DND-41 (cell line): ENCODE data around the gene JARID2.

Source experiments
- ATAC-seq: fragments of 200-7000 bp; cut with Tn5 transposase; 3 replicates; pipeline ENCODE4 v1.9.1; 2021; ENCODE audit warnings: low read depth; ENCODE audit not compliant: insufficient read depth
- DNase-seq: peaks from one replicate; pipeline ENCODE4 v3.0.0-alpha.2; 2020
- H2AFZ ChIP-seq: 2 replicates; pipeline ENCODE4 v1.6.0; 2012; ENCODE audit warnings: low read depth, low read length
- H3K27ac ChIP-seq: 2 replicates; pipeline ENCODE4 v1.5.1; 2012; ENCODE audit warnings: low read length, inconsistent platforms
- H3K27me3 ChIP-seq: fragments of 200-600 bp; sonication (generic); 2 replicates; pipeline ENCODE4 v1.6.0; 2012; ENCODE audit warnings: low read length, mild to moderate bottlenecking, inconsistent platforms; ENCODE audit not compliant: insufficient read depth, poor library complexity
- H3K36me3 ChIP-seq: 2 replicates; pipeline ENCODE4 v1.5.1; 2012; ENCODE audit warnings: low read length, inconsistent platforms; ENCODE audit not compliant: insufficient read depth
- H3K4me1 ChIP-seq: 2 replicates; pipeline ENCODE4 v1.5.1; 2012; ENCODE audit warnings: mild to moderate bottlenecking, low read length; ENCODE audit not compliant: insufficient read depth
- H3K4me2 ChIP-seq: 2 replicates; pipeline ENCODE4 v1.6.0; 2012; ENCODE audit warnings: mild to moderate bottlenecking, moderate library complexity, low read length, inconsistent platforms; ENCODE audit not compliant: insufficient read depth
- H3K4me3 ChIP-seq, 2 experiments: fragments of 200-600 bp in 1 of 2; shearing (Covaris generic) in 1 of 2; 2 replicates each; pipeline ENCODE4 v1.5.1; 2012 to 2016; ENCODE audit warnings: inconsistent platforms in 2 of 2, low read length in 2 of 2, mild to moderate bottlenecking in 2 of 2, low read depth in 1 of 2, moderate library complexity in 1 of 2
- H3K79me2 ChIP-seq: 2 replicates; pipeline ENCODE4 v1.6.0; 2012; ENCODE audit warnings: low read length, inconsistent platforms; ENCODE audit not compliant: insufficient read depth
- H3K9ac ChIP-seq: 2 replicates; pipeline ENCODE4 v1.6.0; 2012; ENCODE audit warnings: low read depth, mild to moderate bottlenecking, inconsistent platforms, low read length, moderate library complexity
- H3K9me3 ChIP-seq: 2 replicates; pipeline ENCODE4 v1.5.1; 2012; ENCODE audit warnings: low read length, moderate library complexity, mild to moderate bottlenecking, inconsistent platforms; ENCODE audit not compliant: insufficient read depth, severe bottlenecking
- H4K20me1 ChIP-seq: 2 replicates; pipeline ENCODE4 v1.6.0; 2012; ENCODE audit warnings: low read length; ENCODE audit not compliant: insufficient read depth
- EZH2 ChIP-seq: IDR thresholded peaks from 3 replicates; pipeline ENCODE4 v1.6.1; 2012; ENCODE audit warnings: borderline replicate concordance, low read depth, mild to moderate bottlenecking, moderate library complexity, low read length, inconsistent platforms; ENCODE audit not compliant: severe bottlenecking
- TF ChIP-seq, protein P1 (sequence below): IDR thresholded peaks from 2 replicates; pipeline ENCODE4 v1.5.1; 2012; ENCODE audit warnings: borderline replicate concordance, low read length, moderate library complexity, mild to moderate bottlenecking; ENCODE audit not compliant: poor library complexity, severe bottlenecking; ENCODE audit errors: extremely low read depth

Gene JARID2

DNA sequence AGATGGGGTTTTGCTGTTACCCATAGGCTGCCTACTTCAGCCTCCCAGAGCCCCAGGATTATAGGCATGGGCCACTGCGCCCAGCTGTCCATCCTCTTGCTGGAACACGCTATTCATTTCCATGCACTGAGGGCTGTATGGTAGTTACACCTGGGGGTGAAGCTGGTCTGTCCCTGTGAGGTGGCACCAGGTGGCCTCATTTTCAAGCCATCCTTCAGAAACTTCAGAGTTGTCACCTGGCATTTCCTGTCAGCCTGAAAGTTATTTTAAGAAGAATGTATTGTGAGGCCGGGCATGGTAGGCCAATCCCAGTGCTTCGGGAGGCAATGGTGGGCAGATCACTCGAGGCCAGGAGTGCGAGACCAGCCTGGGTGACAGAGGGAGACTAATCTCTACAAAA lies 269.4 kb downstream of the JARID2 start:
- Histone ChIP-seq H3K27ac (no peak overlapping the region; the same call in 1 of the 2 replicates), H3K27me3 (no peaks in the 10 kb centered on the region), H3K36me3 (peaks cover 90% of the 10 kb centered on the region), H3K4me2 (no peak overlapping the region), H3K9me3 (no peaks in the 10 kb centered on the region), H3K79me2 (no peaks in the 10 kb centered on the region), H2AFZ (no peak overlapping the region), H3K4me1 (no peaks in the 10 kb centered on the region), H4K20me1 (peaks cover 12% of the 10 kb centered on the region), H3K4me3 (no peak overlapping the region), H3K9ac (no peak overlapping the region)
- ATAC-seq (no peak), DNase-seq (no peak)
- TF ChIP-seq, protein P1, sequence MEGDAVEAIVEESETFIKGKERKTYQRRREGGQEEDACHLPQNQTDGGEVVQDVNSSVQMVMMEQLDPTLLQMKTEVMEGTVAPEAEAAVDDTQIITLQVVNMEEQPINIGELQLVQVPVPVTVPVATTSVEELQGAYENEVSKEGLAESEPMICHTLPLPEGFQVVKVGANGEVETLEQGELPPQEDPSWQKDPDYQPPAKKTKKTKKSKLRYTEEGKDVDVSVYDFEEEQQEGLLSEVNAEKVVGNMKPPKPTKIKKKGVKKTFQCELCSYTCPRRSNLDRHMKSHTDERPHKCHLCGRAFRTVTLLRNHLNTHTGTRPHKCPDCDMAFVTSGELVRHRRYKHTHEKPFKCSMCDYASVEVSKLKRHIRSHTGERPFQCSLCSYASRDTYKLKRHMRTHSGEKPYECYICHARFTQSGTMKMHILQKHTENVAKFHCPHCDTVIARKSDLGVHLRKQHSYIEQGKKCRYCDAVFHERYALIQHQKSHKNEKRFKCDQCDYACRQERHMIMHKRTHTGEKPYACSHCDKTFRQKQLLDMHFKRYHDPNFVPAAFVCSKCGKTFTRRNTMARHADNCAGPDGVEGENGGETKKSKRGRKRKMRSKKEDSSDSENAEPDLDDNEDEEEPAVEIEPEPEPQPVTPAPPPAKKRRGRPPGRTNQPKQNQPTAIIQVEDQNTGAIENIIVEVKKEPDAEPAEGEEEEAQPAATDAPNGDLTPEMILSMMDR: no peak
- TF ChIP-seq EZH2: no peak

DNA sequence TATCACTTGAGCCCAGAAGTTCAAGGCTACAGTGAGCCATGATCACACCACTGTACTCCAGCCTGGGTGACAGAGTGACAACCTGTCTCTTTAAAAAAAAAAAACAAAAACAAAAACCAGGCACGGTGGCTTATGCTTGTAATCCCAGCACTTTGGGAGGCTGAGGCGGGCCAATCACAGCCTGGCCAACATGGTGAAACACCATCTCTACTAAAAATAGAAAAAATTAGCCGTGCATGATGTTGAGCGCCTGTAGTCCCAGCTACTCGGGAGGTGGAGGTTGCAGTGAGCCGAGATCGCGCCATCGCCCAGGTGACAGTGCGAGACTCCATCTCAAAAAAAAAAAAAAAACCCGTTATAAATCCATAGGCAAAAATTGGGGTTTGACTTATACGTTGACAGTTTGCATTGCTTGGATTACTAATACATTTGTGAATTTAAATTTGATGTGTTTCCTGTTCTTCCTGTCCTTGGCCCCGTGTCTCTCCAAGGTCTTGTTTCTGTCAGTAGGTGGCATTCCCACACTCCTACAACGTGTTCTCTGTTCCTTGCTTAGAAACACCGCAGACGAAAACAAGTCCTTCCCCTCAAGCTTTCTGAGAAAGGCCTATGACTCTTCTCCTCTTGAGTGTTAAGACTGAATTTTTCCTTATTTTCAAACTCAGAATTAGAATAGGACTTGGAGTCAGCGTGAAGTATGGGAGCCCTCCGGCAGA lies 269.9 kb downstream of the JARID2 start:
- ATAC-seq (no peak), DNase-seq (no peak)
- Histone ChIP-seq H3K9me3 (no peaks in the 10 kb centered on the region), H3K4me2 (no peak overlapping the region), H3K4me1 (no peaks in the 10 kb centered on the region), H3K4me3 (no peak overlapping the region), H4K20me1 (peaks cover 7% of the 10 kb centered on the region), H3K27ac (no peak overlapping the region), H3K9ac (no peak overlapping the region), H3K79me2 (no peaks in the 10 kb centered on the region), H3K27me3 (no peaks in the 10 kb centered on the region), H3K36me3 (peaks cover 90% of the 10 kb centered on the region), H2AFZ (no peak overlapping the region)
- TF ChIP-seq EZH2: no peak
- TF ChIP-seq, protein P1: peak; percentile 11

DNA sequence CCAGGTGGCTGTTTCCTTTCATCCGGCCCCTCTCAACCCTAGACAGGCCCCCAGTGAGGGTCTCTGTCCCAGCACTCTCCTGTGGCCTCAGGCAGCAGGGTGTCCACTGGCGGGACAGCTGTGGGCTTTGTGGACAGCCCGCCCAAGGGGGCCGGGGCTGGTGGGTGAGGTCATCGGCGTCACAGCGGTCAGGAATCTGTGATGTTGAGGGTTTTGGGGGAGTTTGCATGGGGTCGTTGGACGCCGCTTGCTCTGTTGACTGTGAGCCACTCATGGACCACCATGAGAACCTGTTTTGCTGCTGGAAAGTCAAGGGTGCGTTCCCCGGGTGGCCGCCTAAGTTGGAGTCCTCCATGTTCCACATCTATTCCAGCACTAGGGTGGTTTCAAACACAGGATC lies 270.5 kb downstream of the JARID2 start:
- no peaks in the 10 kb centered on the region for H3K27me3 ChIP-seq
- DNase-seq: no peak
- TF ChIP-seq, protein P1: no peak
- no peak for TF ChIP-seq EZH2
- no peak overlapping the region for H3K4me3 ChIP-seq
- H3K36me3 ChIP-seq: peaks cover 90% of the 10 kb centered on the region
- H3K9me3 ChIP-seq: no peaks in the 10 kb centered on the region
- H3K4me1 ChIP-seq: no peaks in the 10 kb centered on the region
- H3K4me2 ChIP-seq: no peak overlapping the region
- peaks cover 7% of the 10 kb centered on the region for H4K20me1 ChIP-seq
- H3K79me2 ChIP-seq: no peaks in the 10 kb centered on the region
- H2AFZ ChIP-seq: no peak overlapping the region
- no peak for ATAC-seq
- no peak overlapping the region for H3K9ac ChIP-seq
- no peak overlapping the region for H3K27ac ChIP-seq
